H1 (cell line): ENCODE measurements around the gene VARS2.

Experiments
- CBX5 ChIP-seq: fragments of 300-800, 300-1000 bp; sonication (generic); IDR thresholded peaks from 2 replicates; pipeline ENCODE4 v1.7.1; 2016; ENCODE audit warnings: antibody characterized with exemption, low read length, low read depth
- CTCF ChIP-seq, 3 experiments: IDR thresholded peaks; 1 replicate in 2 of 3; 2 replicates in 1 of 3; pipeline versions ENCODE4 v1.5.1 to v1.6.1; 2011; ENCODE audit warnings: low read length in 3 of 3, mild to moderate bottlenecking in 3 of 3, inconsistent platforms in 2 of 3, low read depth in 1 of 3, moderate library complexity in 1 of 3; ENCODE audit not compliant: insufficient read depth in 1 of 3; ENCODE audit errors: control extremely low read depth in 1 of 3
- JUND ChIP-seq: IDR thresholded peaks from 2 replicates; pipeline ENCODE4 v1.6.1; 2011; ENCODE audit warnings: mild to moderate bottlenecking, improper control_type of control experiment, low read length
- POLR2A ChIP-seq, 2 experiments: IDR thresholded peaks; 1 replicate in 1 of 2; 2 replicates in 1 of 2; pipeline ENCODE4 v1.6.1; 2011; ENCODE audit warnings: low read depth in 2 of 2, low read length in 2 of 2, mild to moderate bottlenecking in 2 of 2; ENCODE audit errors: control extremely low read depth in 1 of 2
- POLR2AphosphoS5 ChIP-seq: IDR thresholded peaks from 2 replicates; pipeline ENCODE4 v1.6.1; 2011; ENCODE audit warnings: low read depth, low read length
- TEAD4 ChIP-seq: IDR thresholded peaks from 2 replicates; pipeline ENCODE4 v1.6.1; 2012; ENCODE audit warnings: low read depth, low read length, inconsistent platforms, mixed read lengths
- USF2 ChIP-seq: IDR thresholded peaks from 2 replicates; pipeline ENCODE4 v1.6.1; 2011; ENCODE audit warnings: low read length, improper control_type of control experiment
- YY1 ChIP-seq: IDR thresholded peaks from 2 replicates; pipeline ENCODE4 v1.6.1; 2011; ENCODE audit warnings: low read depth, mild to moderate bottlenecking, low read length

GRCh38 chr6:30930506-30930905 is 16.5 kb downstream of the VARS2 start:
- TF ChIP-seq CBX5 (no peak), POLR2A (IDR thresholded peaks at IDR 0.05; ENCODE audit: control extremely low read depth in 1 of 2, low read depth in 2 of 2, low read length in 2 of 2) (no peak), CTCF (IDR thresholded peaks at IDR 0.05; ENCODE audit: control extremely low read depth in 1 of 3, insufficient read depth in 1 of 3, low read depth in 1 of 3, low read length in 3 of 3) (no peak), TEAD4 (no peak), POLR2AphosphoS5 (no peak), YY1 (no peak), USF2 (no peak), JUND (no peak)
